ENCODE data around the gene AGTPBP1.

Gene AGTPBP1

DNA sequence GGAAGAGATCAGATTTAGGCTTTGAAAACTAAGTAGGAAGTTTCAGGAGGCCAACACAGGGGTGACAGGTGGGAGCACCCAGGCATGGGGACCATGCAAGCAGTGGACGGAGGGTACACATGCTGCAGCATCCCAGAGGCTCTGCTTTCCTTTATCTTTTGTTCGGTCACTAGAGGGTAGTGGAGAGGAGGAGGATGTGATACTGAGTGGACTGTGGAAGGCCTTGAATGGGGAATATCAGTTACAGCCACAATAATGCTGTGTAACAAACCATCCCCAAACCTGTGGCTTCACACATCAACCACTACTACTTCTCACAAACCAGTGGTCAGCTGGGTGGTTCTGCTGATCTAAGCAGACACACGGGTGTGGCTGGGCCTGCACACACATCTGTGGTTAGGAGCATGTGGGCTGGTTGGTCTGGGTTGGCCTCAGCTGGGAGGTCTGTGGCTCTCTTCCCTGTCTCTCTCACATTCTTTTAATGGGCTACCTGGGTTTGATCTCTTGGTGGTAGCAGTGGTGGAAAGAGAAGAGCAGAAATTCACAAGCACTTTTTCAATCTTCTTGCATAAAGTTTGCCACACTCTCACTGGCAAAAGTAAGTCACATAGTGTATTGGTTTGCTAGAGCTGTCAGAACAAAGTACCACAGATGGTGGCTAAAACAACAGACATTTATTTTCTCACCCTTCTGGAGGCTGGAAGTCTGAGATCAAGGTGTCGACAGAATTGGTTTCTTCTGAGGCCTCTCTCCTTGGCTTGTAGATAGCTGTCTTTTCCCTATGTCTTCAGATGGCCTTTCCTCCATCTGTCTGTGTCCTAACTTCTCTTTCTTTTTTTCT is 238.7 kb downstream of the AGTPBP1 start:
- H3K27ac ChIP-seq, result no peak overlapping the region
- H3K4me3 ChIP-seq, result no peak overlapping the region
- no peak for DNase-seq (ENCODE audit: low spot score)
- TF ChIP-seq, protein P1, sequence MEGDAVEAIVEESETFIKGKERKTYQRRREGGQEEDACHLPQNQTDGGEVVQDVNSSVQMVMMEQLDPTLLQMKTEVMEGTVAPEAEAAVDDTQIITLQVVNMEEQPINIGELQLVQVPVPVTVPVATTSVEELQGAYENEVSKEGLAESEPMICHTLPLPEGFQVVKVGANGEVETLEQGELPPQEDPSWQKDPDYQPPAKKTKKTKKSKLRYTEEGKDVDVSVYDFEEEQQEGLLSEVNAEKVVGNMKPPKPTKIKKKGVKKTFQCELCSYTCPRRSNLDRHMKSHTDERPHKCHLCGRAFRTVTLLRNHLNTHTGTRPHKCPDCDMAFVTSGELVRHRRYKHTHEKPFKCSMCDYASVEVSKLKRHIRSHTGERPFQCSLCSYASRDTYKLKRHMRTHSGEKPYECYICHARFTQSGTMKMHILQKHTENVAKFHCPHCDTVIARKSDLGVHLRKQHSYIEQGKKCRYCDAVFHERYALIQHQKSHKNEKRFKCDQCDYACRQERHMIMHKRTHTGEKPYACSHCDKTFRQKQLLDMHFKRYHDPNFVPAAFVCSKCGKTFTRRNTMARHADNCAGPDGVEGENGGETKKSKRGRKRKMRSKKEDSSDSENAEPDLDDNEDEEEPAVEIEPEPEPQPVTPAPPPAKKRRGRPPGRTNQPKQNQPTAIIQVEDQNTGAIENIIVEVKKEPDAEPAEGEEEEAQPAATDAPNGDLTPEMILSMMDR (IDR thresholded peaks at IDR 0.05), result no peak

DNA sequence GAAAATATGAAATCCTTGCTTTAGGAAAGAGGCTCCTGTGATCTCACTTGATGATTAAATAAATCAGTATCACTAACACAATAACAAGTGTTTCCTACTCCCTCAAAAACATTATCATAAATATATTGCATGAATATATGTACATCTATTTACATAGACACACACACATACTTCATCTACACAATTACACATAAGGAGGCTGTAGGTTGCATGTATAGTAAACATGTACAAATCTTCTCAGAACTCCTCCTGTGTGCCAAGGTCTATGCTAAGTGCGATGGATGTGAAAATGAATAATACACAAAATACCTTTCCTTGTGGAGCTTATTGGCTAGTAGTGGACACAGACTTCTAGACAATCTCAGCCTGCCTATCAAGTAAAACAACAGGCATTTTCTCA is 239.9 kb downstream of the AGTPBP1 start:
- Histone ChIP-seq H3K4me3 (no peak overlapping the region), H3K27ac (no peak overlapping the region)
- TF ChIP-seq, protein P1 (IDR thresholded peaks at IDR 0.05), result no peak
- DNase-seq (ENCODE audit: low spot score), result no peak

DNA sequence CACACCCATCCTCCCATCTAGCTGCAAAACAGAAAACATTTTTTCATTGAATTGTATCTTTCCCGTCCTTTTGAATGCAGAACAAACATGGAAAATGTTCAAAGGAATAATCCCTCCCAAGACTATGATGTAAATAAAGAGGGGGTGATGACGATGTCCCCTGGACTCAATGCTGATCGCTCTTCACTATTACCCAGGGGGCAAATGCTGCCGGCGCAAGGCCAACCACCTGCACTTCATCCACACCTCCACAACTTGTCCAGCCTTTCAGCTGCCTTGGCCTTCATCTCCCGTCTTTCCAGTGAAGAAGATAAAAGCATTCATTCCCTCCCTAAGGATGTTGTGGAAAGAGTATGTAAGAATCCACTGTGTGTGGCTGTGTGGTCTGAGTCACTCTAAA is 240.3 kb downstream of the AGTPBP1 start:
- Histone ChIP-seq H3K27ac (no peak overlapping the region), H3K4me3 (no peak overlapping the region)
- no peak for DNase-seq (ENCODE audit: low spot score)
- TF ChIP-seq, protein P1 (IDR thresholded peaks at IDR 0.05), result no peak

All from coronary artery (tissue), 2 donors.